Measurements from ENCODE around the gene CREM.
"Not testable (repeated sequence)": the region's sequence is repeated elsewhere in the genome, so short reads cannot be mapped to it uniquely, and the experiment has no call there.

Gene CREM

DNA sequence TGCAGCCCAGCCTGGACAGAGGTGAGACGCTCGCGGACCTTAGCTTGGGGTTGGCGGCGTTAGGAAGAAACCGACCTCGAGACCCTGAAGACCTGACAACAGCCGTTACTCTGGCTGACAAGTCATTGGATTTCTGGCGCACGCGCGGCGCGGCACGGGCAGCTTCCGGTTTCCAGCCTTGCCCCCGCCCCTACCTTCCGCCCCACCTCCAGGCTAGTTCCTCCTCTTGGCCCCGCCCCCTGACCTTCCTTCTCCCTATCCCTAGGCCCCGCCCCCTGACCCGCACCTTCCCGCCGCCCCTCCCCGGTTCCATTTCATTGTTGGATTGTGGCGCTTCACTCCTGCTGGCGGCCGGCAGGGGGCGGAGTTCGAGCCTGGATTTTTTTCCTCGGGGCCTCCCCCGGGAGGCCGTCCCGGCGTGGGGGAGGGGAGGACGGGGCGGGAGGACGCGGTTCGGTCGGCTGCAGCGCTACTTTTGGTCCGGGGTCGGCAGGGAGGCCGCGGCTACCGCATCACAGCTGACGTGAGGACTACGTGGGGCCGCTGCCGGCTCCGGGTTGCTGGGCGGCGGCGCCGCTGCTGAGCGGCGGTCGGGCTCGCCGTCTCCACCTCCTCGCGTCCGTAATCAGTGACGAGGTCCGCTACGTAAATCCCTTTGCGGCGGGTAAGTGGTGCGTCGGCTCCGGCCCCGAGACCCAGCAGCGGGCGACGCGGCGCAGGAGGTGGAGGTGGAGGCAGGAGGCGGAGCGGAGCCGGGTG lies at the start of gene CREM:
TSS of gene CREM (plus strand) at position 317 of the 759 bp plus-strand sequence. CDS start 10,990 bp downstream, outside the sequence.
- DNase-seq (ENCODE audit: low read depth) = peak; percentile 100

DNA sequence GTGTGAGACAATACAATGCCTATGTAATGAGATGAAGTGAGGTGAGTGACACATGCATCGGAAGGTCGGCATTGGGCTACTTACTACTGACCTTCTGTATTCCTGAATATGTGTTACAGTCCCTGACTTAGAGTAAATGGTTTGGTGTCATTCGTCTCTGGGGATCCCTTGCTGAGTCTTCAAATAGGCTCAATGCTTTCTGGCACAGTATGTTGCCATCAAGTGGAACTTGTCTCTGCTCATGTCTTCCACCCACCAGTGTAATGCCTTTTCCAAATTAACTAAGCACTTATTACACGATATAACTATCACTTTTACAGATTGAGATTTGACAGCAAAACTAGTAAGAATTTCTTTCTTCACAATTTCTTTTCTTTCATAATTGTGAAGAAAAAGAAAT lies 47.4 kb upstream of the CREM start:
- no peak for DNase-seq (ENCODE audit: low read depth)

DNA sequence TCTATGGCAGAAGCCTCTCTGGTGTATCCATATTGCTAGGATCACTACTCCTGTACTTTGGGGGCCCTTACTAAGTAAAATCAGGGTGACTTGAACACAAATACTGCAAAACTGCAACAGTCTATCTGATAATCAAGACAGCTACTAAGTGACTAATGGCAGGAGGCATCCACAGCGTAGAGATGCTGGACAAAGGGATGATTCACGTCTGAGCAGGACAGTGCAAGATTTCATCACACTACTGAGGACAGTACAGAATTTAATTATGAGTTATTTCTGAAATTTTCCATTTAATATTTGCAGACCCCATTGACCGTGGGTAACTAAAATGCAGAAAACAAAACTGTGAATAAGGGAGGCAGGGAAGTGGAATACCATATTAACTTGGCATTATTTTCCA lies 46.9 kb upstream of the CREM start:
- DNase-seq (ENCODE audit: low read depth) = no peak

GRCh38 chr10:35080261-35080660 lies 46.4 kb upstream of the CREM start:
- DNase-seq (ENCODE audit: low read depth) = not testable (repeated sequence)

DNA sequence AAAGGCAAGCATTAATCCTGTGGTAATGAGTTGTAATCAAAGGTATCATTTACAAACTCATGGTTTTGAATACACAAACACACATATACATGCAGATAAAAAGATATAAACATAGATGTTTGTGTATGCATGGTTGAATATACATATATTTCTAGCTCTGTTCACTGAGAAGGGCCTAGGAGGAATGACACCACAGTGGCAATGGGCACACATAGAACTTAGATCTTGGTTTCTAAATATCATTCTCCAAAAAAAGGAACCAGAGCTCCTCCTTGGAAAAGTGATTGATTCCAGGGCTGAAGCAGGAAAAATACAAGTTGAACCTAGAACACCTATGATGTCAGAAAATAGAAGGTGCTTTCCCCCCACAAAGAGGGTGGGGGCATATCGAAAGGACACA lies 43.4 kb upstream of the CREM start:
- DNase-seq (ENCODE audit: low read depth) = no peak

- DNase-seq (ENCODE audit: low read depth) = no peak
These were observed 37.0 kb upstream of the CREM start for GRCh38 chr10:35089611-35090161.

DNA sequence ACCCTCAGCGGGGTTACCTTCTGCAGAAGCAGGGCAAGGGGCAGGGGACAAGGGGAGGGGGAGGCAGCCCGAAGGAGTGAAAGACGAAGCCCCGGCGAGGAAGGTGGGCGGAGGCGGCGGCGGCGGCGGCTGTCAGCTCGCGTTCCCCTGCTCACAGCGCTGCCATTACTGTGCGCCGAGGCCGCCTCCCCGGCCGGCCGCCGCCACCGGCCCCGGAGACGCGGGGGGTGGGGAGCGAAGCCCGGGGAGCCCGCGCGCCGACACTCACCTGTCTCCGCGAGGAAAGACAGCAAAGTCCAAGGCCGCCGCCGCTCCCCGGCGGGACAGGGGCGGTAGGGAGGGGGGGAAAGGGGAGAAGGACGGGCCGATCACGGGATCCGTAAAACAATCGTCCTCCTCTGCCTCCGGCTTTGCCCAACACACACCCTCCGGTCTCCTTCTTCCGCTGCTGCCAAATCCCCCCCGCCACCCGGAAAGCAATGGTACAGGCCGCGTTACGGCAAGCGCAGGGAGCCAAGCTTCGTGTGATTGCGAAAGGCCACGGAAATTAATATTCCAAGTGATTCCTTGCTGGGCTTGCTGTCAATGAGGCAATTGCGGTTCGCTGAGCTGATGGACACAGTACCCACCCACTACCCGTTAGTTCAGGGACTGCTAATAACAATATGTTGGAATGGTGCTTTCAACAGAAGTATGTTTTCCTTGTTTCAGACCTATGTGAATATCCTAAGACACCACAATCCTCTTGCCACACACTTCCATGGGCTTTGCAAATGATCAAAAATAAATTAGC lies 36.3 kb upstream of the CREM start, which contains the start of gene CUL2:
TSS of gene CUL2 (minus strand) at position 180 of the 793 bp plus-strand sequence. CDS start 19,024 bp downstream, outside the sequence.
- peak; percentile 87 for DNase-seq (ENCODE audit: low read depth)

DNA sequence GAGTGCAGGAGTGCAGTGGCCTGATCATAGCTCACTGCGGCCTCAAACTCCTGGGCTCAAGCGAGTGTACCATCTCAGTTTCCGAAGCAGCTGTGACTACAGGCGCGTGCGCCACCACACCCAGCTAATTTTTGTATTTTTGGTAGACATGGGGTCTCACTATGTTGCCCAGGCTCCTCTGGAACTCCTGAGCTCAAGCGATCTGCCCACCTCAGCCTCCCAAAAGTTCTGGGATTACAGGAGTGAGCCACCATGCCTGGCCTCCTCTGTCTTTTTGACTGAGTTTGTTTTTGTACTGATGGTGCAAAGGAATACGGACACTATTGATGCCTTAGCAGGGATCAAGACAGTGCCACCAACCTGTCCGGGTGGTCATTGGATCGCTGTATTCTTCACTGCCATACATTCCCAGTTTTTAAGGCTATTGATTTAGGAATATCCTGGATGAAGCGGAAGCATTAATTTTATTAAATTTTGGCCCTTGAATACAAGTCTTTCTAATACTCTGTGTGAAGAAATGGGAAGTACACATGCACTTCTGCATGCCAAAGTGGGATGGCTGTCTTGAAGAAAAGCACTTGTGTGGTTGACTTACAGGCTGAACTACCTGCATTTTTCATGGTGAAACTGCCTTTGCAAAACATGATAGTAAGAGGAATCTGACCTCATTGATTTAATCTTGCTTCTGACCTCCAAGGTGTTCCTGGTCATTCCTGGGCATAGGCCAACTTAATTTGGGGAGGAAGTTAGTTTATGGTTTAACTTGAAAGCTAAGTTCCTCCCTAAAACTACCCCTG lies 34.5 kb upstream of the CREM start:
- no peak for DNase-seq (ENCODE audit: low read depth)

GRCh38 chr10:35092851-35093250 lies 33.8 kb upstream of the CREM start:
- DNase-seq (ENCODE audit: low read depth) = no peak

GRCh38 chr10:35096312-35096711 lies 30.3 kb upstream of the CREM start:
- DNase-seq (ENCODE audit: low read depth) = no peak

- DNase-seq (ENCODE audit: low read depth) = no peak
These were observed 29.1 kb upstream of the CREM start for GRCh38 chr10:35097510-35097909.

DNA sequence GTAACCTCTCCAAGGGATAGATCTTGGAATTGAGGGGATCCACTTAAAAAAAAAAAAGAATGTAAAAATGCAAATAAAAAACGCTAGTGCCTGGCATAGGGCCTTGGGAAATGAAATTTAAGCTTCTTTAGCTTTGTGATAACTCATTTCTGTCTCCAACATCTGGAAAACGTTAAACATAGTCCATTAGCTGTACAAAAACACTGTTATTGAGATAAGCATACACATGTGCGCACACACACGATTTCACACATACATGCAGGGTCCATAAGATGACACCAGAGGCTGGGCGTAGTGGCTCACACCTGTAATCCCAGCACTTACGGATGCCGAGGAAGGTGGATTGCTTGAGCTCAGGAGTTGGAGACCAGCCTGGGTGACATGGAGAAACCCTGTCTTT lies 22.8 kb upstream of the CREM start:
- no peak for DNase-seq (ENCODE audit: low read depth)

DNA sequence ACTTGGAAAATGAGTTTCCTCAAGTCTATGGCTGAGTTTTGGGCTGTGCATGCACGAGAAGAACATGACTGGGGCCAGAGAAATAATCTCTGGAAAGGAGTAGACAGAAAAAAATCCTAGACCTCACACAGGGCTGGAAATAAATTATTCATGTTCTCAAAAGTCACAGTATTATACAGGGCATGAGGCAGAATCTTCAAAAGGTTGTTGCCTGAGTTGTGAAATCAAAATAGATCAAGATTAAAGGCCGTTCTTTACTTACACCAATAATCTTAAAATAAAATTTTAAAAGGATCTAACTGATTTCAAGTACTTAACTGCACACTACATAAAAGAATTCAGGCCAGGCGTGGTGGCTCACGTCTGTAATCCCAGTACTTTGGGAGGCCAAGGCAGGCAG lies 14.1 kb upstream of the CREM start:
- no peak for DNase-seq (ENCODE audit: low read depth)

DNA sequence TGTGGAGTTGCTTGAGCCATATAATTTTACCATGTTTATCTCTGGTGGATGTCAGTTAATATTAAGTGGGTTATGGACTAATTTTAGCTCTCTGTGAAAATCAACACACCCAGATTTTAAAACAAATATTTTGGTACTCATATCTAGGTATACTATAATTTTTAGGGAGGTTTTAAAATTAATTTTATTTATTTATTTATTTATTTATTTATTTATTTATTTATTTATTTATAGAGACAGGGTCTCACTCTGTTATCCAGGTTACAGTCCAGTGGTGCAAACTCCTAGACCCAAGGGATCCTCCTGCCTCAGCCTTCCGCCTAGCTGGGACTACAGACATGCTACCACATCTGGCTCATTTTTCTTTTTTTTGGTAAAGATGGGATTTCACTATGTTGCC lies 7.3 kb upstream of the CREM start:
- DNase-seq (ENCODE audit: low read depth) = no peak

- DNase-seq (ENCODE audit: low read depth) = no peak
These were observed 2.1 kb upstream of the CREM start for GRCh38 chr10:35124540-35124939.

GRCh38 chr10:35126062-35126529 lies 550 bp upstream of the CREM start:
- DNase-seq (ENCODE audit: low read depth) = no peak

DNA sequence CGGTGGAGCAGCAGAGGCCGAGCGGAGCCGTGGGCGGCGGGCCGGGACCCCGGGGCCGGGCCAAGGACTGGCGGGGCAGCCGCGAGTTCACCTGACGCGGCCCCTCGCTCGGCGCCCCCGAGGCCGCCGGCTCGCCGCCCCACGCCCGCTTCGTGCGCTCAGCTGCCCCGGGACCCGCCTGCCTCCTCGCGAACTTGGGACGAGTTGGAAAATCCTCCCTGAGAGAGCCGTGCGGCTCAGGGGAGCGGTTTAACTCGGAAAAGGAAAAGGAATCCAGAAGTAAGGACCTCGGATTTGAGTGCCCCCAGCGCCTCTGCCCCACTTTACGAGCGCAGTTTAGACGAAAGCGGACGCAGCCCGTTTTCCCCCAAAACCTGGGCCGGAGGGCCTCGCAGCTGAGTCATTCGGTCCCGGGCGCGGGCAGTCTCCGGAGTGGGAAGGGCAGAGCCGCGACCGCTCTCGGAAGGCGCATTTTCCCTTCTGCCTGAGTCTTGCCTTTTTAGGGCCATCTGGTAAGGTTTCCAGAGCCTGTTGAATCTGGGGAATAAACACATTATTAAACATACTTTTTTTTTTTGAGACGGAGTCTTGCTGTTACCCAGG lies 744 bp downstream of the CREM start:
- DNase-seq (ENCODE audit: low read depth) = peak; percentile 32

- no peak for DNase-seq (ENCODE audit: low read depth)
These were observed 2.6 kb downstream of the CREM start for GRCh38 chr10:35129185-35129674.

- no peak for DNase-seq (ENCODE audit: low read depth)
These were observed 4.0 kb downstream of the CREM start for GRCh38 chr10:35130663-35131062.

DNA sequence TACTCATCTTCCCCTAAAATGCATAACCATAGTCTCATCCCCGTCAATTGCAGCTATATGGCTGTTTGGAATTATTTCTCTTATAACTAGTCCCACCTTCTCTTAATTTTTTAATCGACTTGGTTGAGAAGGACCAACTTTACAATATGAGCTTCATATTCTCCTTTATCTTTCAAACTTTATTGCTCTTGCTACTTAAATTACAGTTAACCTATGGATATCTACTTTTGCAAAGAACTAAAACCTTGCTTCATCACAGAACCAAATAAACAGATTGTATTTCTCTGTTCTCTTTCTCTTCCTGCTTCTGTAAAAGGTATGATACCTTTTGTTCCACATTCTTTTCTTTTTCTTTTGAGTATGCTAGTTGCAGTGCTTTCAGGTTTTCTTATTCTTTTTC lies 6.1 kb downstream of the CREM start:
- no peak for DNase-seq (ENCODE audit: low read depth)

DNA sequence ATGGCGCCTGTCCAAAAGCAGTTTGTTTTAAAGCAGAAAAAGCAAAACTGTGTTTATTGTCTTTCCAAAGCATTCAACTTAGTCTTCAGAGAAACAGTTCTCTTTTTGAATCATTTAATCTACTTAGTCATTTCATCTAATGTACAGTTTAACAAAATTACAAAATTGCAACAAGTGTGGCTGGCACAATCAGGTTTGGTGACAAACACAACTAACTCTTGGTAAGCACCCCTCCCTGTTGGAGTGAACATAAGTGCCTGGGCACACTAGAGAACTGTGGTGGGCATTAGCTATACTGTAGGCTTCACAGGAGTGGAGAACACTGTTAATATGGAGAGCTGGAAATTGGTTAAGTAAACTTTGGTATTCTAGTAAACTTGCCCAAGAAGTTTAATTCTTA lies 6.9 kb downstream of the CREM start:
- DNase-seq (ENCODE audit: low read depth) = no peak
